HepG2 (cell line): ENCODE measurements around the gene COPZ1. TPM values are rescaled to one million over a fixed set of nuclear protein-coding genes. Genes with fewer than 3 reads are reported as not detected.

Experiments
- ARID2 ChIP-seq: sonication (generic); formaldehyde crosslinking; IDR thresholded peaks from 2 replicates; pipeline ENCODE4 v1.8.1; 2022; ENCODE audit warnings: mild to moderate bottlenecking, missing genetic modification reagents, borderline replicate concordance
- ELK4 ChIP-seq: sonication (generic); formaldehyde crosslinking; IDR thresholded peaks from 2 replicates; pipeline ENCODE4 v1.9.0; 2021; ENCODE audit warnings: missing genetic modification reagents, borderline replicate concordance
- ERF ChIP-seq: IDR thresholded peaks from 2 replicates; pipeline ENCODE4 v1.6.1; 2018; ENCODE audit warnings: missing biosample characterization, missing genetic modification reagents
- GATA4 ChIP-seq: sonication (generic); IDR thresholded peaks from 2 replicates; pipeline ENCODE4 v1.6.1; 2016; ENCODE audit warnings: antibody characterized with exemption, low read depth, borderline replicate concordance
- HMGXB3 ChIP-seq: sonication (generic); formaldehyde crosslinking; IDR thresholded peaks from 2 replicates; pipeline ENCODE4 v1.4.0; 2020; ENCODE audit warnings: missing genetic modification reagents, borderline replicate concordance
- HOMEZ ChIP-seq: IDR thresholded peaks from 2 replicates; pipeline ENCODE4 v1.6.1; 2016; ENCODE audit warnings: low read depth
- NAIF1 ChIP-seq: sonication (generic); formaldehyde crosslinking; IDR thresholded peaks from 2 replicates; pipeline ENCODE4 v1.5.0; 2020; ENCODE audit warnings: mild to moderate bottlenecking, missing genetic modification reagents, borderline replicate concordance
- NR2F6 ChIP-seq, 2 experiments: IDR thresholded peaks; 2 replicates each; pipeline ENCODE4 v1.6.1; 2016; ENCODE audit warnings: antibody characterized with exemption in 1 of 2, mild to moderate bottlenecking in 1 of 2
- PHF21A ChIP-seq: sonication (generic); formaldehyde crosslinking; IDR thresholded peaks from 2 replicates; pipeline ENCODE4 v1.5.0; 2020; ENCODE audit warnings: mild to moderate bottlenecking, missing genetic modification reagents
- PRDM15 ChIP-seq: sonication (generic); formaldehyde crosslinking; IDR thresholded peaks from 2 replicates; pipeline ENCODE4 v1.4.0; 2020; ENCODE audit warnings: missing genetic modification reagents
- STAT5B ChIP-seq: sonication (generic); formaldehyde crosslinking; IDR thresholded peaks from 2 replicates; pipeline ENCODE4 v1.4.0; 2020; ENCODE audit warnings: missing genetic modification reagents
- TCF7 ChIP-seq: sonication (generic); IDR thresholded peaks from 2 replicates; pipeline ENCODE4 v1.6.1; 2016; ENCODE audit warnings: antibody characterized with exemption, low read depth
- ZBTB38 ChIP-seq: sonication (generic); formaldehyde crosslinking; IDR thresholded peaks from 2 replicates; pipeline ENCODE4 v1.5.1; 2020; ENCODE audit warnings: mild to moderate bottlenecking, missing genetic modification reagents
- ZNF282 ChIP-seq: fragments of 450-650 bp; IDR thresholded peaks from 2 replicates; pipeline ENCODE4 v1.6.1; 2018; ENCODE audit not compliant: partially characterized antibody
- ZNF468 ChIP-seq: sonication (generic); formaldehyde crosslinking; IDR thresholded peaks from 2 replicates; pipeline ENCODE4 v1.8.0; 2022; ENCODE audit warnings: mild to moderate bottlenecking, moderate library complexity, missing genetic modification reagents
- polyA plus RNA-seq, 8 experiments: library from polyadenylated mRNA; depleted of rRNA in 3 of 8; stranded (reverse) in 7 of 8; unstranded in 1 of 8; fragments of >200 nt; fragmentation: Illumina TruSeq in 4 of 8; extraction: Trizol in 4 of 8; gene quantifications; 2 replicates each; pipeline versions ENCODE4 v1.2.1 to v1.2.3, GENCODE V29; 2011 to 2016; ENCODE audit warnings: low read depth in 4 of 8, missing spikeins in 1 of 8, mixed read lengths in 1 of 8; ENCODE audit not compliant: insufficient read depth in 1 of 8
- total RNA-seq, 5 experiments: library from RNA; depleted of rRNA; stranded (reverse); fragments of >200 nt; fragmentation: Illumina TruSeq; extraction: Trizol; gene quantifications; 2 replicates each; pipeline ENCODE4 v1.2.3, GENCODE V29; 2016; ENCODE audit warnings: low read depth in 1 of 5
- TF ChIP-seq, protein P1 (sequence below): sonication (generic); formaldehyde crosslinking; IDR thresholded peaks from 2 replicates; pipeline ENCODE4 v1.5.1; 2020; ENCODE audit warnings: missing genetic modification reagents, mild to moderate bottlenecking, borderline replicate concordance

COPZ1 gene
- total and polyA plus RNA-seq, 2 of the 13 experiments (the other 11 are each of a cell fraction or from before 2014, with no cell fraction given): 125 to 184 TPM

DNA sequence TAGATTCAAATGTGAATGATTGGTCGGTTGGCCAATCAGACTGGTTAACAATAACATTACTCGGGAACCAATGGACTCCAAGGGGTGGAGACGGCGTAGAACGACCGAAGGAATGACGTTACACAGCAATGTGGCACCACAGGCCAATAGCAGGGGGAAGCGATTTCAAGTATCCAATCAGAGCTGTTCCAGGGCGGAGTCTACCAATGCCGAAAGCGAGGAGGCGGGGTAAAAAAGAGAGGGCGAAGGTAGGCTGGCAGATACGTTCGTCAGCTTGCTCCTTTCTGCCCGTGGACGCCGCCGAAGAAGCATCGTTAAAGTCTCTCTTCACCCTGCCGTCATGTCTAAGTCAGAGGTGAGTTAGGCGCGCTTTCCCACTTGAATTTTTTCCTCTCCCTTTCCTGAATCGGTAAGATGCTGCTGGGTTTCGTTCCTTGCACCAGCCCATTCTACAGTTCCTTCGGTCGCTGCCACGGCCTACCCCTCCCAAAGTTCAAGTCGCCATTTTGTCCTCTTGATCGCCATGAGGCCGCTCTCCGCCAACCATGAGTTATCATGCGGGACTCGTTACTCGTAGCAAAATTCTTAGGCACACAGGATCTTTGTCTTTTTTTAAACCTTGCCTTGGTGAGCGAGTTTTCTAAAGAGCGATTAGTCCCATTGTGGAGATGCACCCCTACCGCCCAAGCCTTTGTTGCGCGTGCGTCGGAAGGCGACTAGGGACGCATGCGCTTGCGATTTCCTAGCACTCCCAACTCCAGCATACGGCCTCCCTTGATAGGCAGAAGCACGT is 44.3 kb upstream of the COPZ1 start, which contains the start of gene HNRNPA1 (continued):
- TF ChIP-seq PRDM15 (CRISPR knock-in tag) (no peak), ZBTB38 (peak; percentile 60), STAT5B (CRISPR knock-in tag) (no peak), ELK4 (CRISPR knock-in tag) (no peak), NAIF1 (CRISPR knock-in tag) (no peak), HMGXB3 (no peak), NR2F6 (IDR thresholded peaks at IDR 0.05) (peak; percentile 41; the same call in 1 of the 2 replicates), NR2F6 (CRISPR knock-in tag; IDR thresholded peaks at IDR 0.05) (no peak), ERF (CRISPR knock-in tag) (peak; percentile 17; the same call in 1 of the 2 replicates), HOMEZ (CRISPR knock-in tag) (no peak; the same call in 1 of the 2 replicates), ARID2 (CRISPR knock-in tag) (peak; percentile 8; the same call in 1 of the 2 replicates), GATA4 (no peak; the same call in 1 of the 2 replicates), TCF7 (no peak), ZNF282 (no peak), ZNF468 (CRISPR knock-in tag) (no peak), PHF21A (CRISPR knock-in tag) (no peak)
- TF ChIP-seq, protein P1, sequence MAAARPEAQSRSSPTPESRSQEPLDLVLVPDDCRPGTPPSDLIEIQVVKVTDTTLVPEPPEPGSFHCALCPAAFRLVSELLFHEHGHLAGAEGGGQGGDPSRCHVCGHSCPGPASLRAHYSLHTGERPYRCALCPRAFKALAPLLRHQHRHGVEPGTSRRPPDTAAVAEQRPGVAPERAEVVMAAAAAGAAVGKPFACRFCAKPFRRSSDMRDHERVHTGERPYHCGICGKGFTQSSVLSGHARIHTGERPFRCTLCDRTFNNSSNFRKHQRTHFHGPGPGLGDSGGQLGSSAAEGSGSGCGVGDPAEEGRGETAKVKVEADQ: no peak
